GM19468 (cell line): Measurements from ENCODE around the gene SCN2B.

ENCODE experiments used
- ATAC-seq: cut with Tn5 transposase; IDR thresholded peaks from one replicate; pipeline ENCODE4 v1.9.1; 2021; ENCODE audit warnings: mild to moderate bottlenecking, moderate library complexity, moderate number of reproducible peaks; ENCODE audit not compliant: unreplicated experiment; ENCODE audit errors: extremely low read depth

Gene SCN2B

GRCh38 chr11:118155776-118156530 lies 20.5 kb downstream of the SCN2B start:
- no peak for ATAC-seq

- no peak for ATAC-seq
These were observed 21.8 kb downstream of the SCN2B start for GRCh38 chr11:118154641-118155040.

- no peak for ATAC-seq
These were observed 22.5 kb downstream of the SCN2B start for GRCh38 chr11:118153976-118154375.

GRCh38 chr11:118153516-118153915 lies 22.9 kb downstream of the SCN2B start:
- ATAC-seq = no peak

GRCh38 chr11:118152552-118153471 lies 23.6 kb downstream of the SCN2B start, which contains the start of gene SCN4B:
SCN4B (minus strand) TSS chr11:118152823; CDS start chr11:118152673, 150 bp downstream.
- ATAC-seq = no peak

GRCh38 chr11:118152020-118152551 lies 24.4 kb downstream of the SCN2B start:
- no peak for ATAC-seq

GRCh38 chr11:118151431-118151830 lies 25.0 kb downstream of the SCN2B start:
- ATAC-seq = no peak

- no peak for ATAC-seq
These were observed 26.9 kb downstream of the SCN2B start for GRCh38 chr11:118149493-118149892.

GRCh38 chr11:118148856-118149255 lies 27.6 kb downstream of the SCN2B start:
- ATAC-seq = no peak

- no peak for ATAC-seq
These were observed 28.2 kb downstream of the SCN2B start for GRCh38 chr11:118148240-118148639.

GRCh38 chr11:118147502-118147901 lies 28.9 kb downstream of the SCN2B start:
- no peak for ATAC-seq

- no peak for ATAC-seq
These were observed 29.9 kb downstream of the SCN2B start for GRCh38 chr11:118146554-118146953.

GRCh38 chr11:118145285-118146227 lies 30.9 kb downstream of the SCN2B start:
- ATAC-seq = peak; percentile 32

- no peak for ATAC-seq
These were observed 31.9 kb downstream of the SCN2B start for GRCh38 chr11:118144301-118145268.

- no peak for ATAC-seq
These were observed 32.7 kb downstream of the SCN2B start for GRCh38 chr11:118143661-118144185.

GRCh38 chr11:118142809-118143208 lies 33.6 kb downstream of the SCN2B start:
- no peak for ATAC-seq

- ATAC-seq = no peak
These were observed 34.4 kb downstream of the SCN2B start for GRCh38 chr11:118142081-118142480.

- no peak for ATAC-seq
These were observed 36.9 kb downstream of the SCN2B start for GRCh38 chr11:118139578-118139977.
